Neutrophil (primary cell): Measurements from ENCODE around the gene OR6B2.

Experiments
- H3K27ac ChIP-seq: fragments of 200-600 bp; sonication (generic); 2 replicates; pipeline ENCODE4 v1.5.1; 2016; ENCODE audit warnings: mild to moderate bottlenecking, moderate library complexity
- H3K27me3 ChIP-seq: fragments of 200-600 bp; sonication (generic); 2 replicates; pipeline ENCODE4 v1.6.0; 2016; ENCODE audit warnings: mild to moderate bottlenecking
- H3K36me3 ChIP-seq: fragments of 200-600 bp; sonication (generic); 2 replicates; pipeline ENCODE4 v1.5.1; 2017
- H3K4me1 ChIP-seq, 2 experiments: fragments of 200-600 bp in 1 of 2; sonication (generic) in 1 of 2; 1 replicate in 1 of 2; 2 replicates in 1 of 2; pipeline versions ENCODE4 v1.5.1 to v1.6.1; 2013 to 2016; ENCODE audit warnings: low read depth in 1 of 2, low read length in 1 of 2, mild to moderate bottlenecking in 1 of 2, moderate library complexity in 1 of 2; ENCODE audit not compliant: control insufficient read depth in 1 of 2, insufficient read depth in 1 of 2
- H3K4me3 ChIP-seq, 2 experiments: fragments of 200-600 bp in 1 of 2; sonication (generic) in 1 of 2; 1 replicate in 1 of 2; 2 replicates in 1 of 2; pipeline ENCODE4 v1.5.1; 2013 to 2016; ENCODE audit warnings: low read depth in 1 of 2, low read length in 1 of 2, mild to moderate bottlenecking in 1 of 2, moderate library complexity in 1 of 2
- H3K9me3 ChIP-seq: fragments of 200-600 bp; sonication (generic); 2 replicates; pipeline ENCODE4 v1.5.1; 2016
- TF ChIP-seq, protein P1 (sequence below): fragments of 200-600 bp; sonication (generic); IDR thresholded peaks from 2 replicates; pipeline ENCODE4 v1.5.1; 2016; ENCODE audit warnings: antibody characterized with exemption

Gene OR6B2

DNA sequence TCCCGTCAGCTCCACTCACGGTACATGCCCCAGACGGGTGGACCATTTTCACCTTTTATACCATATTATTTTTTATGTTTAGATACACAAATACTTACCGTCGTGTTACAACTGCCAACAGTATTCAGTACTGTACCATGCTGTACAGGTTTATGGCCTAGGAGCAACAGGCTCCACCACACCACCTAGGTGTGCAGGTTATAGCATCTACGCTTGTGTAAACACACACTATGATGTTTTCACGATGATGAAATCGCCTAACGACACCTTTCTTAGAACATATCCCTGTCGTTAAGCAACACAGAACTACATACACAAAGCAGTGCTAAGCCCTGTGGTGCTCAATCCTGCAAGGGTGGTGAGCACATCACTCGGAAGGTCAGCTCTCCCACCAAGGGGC lies 29.6 kb downstream of the OR6B2 start:
- peaks cover 72% of the 10 kb centered on the region for H3K36me3 ChIP-seq

DNA sequence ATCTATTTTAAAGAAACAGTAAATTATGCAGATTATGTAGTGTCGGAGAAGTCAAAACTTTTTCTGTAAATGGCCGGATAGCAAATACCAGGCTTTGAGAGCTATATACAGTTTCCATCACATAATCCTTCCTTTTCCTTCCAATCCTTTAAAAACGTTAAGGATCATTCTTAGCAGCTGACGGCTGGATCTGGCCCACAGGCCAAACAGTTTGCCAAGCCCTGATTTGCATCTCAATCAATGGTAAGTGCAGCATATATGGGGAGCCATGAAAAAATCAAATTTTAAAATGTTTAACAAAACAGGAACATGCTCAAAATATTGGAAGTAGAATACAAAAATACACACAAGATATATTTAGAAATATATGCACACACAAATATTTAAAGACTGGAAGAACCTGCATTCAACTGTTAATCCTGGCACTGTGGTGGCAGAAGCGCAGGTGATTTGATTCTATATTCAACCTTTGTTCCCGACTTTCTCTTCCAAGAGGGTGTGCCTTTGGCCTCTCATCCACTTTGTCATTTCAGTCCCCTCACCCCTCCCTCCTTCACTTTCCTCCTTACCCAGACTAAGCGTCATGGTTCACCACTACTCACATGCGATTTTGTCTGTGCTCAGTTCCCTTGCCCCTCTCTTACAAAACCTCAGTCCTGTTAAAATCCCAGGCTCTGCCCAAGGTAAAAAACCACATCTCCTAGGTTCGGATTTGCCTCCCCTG lies 32.4 kb downstream of the OR6B2 start:
- TF ChIP-seq, protein P1, sequence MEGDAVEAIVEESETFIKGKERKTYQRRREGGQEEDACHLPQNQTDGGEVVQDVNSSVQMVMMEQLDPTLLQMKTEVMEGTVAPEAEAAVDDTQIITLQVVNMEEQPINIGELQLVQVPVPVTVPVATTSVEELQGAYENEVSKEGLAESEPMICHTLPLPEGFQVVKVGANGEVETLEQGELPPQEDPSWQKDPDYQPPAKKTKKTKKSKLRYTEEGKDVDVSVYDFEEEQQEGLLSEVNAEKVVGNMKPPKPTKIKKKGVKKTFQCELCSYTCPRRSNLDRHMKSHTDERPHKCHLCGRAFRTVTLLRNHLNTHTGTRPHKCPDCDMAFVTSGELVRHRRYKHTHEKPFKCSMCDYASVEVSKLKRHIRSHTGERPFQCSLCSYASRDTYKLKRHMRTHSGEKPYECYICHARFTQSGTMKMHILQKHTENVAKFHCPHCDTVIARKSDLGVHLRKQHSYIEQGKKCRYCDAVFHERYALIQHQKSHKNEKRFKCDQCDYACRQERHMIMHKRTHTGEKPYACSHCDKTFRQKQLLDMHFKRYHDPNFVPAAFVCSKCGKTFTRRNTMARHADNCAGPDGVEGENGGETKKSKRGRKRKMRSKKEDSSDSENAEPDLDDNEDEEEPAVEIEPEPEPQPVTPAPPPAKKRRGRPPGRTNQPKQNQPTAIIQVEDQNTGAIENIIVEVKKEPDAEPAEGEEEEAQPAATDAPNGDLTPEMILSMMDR: no peak
- H3K27ac ChIP-seq: no peak overlapping the region
- peaks cover 50% of the 10 kb centered on the region for H3K36me3 ChIP-seq
- H3K9me3 ChIP-seq: no peaks in the 10 kb centered on the region
- H3K4me1 ChIP-seq: no peaks in the 10 kb centered on the region
- H3K4me3 ChIP-seq: no peak overlapping the region
- no peaks in the 10 kb centered on the region for H3K27me3 ChIP-seq

More for the DNA sequence above, 29.6 kb downstream of the OR6B2 start:
- H3K9me3 ChIP-seq: no peaks in the 10 kb centered on the region
- no peak overlapping the region for H3K27ac ChIP-seq
- TF ChIP-seq, protein P1: no peak
- H3K4me1 ChIP-seq: no peaks in the 10 kb centered on the region
- no peak overlapping the region for H3K4me3 ChIP-seq
- no peaks in the 10 kb centered on the region for H3K27me3 ChIP-seq

DNA sequence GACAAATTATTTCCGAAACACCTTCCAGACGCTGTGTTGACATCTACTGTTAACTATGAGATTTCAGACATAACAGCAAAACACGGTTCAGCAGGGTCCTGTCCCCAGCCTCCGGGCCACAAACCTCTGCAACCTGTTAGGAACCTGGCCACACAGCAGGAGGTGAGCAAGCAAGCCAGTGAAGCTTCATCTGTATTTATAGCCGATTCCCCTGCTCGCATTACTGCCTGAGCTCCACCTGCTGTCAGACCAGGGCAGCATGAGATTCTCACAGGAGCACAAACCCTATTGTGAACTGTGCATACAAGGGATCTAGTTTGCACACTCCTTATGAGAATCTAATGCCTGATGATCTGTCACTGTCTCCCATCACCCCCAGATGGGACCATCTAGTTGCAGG lies 36.1 kb downstream of the OR6B2 start:
- H3K4me1 ChIP-seq: no peaks in the 10 kb centered on the region
- H3K27ac ChIP-seq: no peak overlapping the region
- H3K9me3 ChIP-seq: no peaks in the 10 kb centered on the region
- no peaks in the 10 kb centered on the region for H3K27me3 ChIP-seq
- TF ChIP-seq, protein P1: no peak
- H3K36me3 ChIP-seq: peaks cover 28% of the 10 kb centered on the region
- H3K4me3 ChIP-seq: no peak overlapping the region

DNA sequence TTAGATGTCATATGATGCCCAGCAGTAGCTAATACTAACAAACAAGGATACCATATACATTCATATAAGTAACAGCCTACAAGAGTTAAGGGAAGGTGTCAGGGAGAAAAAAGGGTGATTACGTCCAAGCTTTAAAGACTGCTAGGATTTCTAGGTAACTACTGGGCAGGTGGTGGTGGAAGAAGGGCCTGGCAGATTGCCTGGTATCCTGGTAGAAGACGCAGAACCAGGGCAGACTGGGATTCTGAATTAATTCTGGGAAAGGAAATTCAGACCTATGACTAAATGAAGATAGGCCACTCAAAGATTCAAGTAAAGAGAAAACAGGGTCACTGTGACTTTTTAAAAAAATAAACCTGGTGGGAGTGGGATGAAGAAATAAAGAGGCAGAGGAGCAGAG lies 36.9 kb downstream of the OR6B2 start:
- H3K27ac ChIP-seq: no peak overlapping the region
- H3K4me1 ChIP-seq: no peaks in the 10 kb centered on the region
- H3K27me3 ChIP-seq: no peaks in the 10 kb centered on the region
- peaks cover 25% of the 10 kb centered on the region for H3K36me3 ChIP-seq
- no peaks in the 10 kb centered on the region for H3K9me3 ChIP-seq
- TF ChIP-seq, protein P1: no peak
- no peak overlapping the region for H3K4me3 ChIP-seq

DNA sequence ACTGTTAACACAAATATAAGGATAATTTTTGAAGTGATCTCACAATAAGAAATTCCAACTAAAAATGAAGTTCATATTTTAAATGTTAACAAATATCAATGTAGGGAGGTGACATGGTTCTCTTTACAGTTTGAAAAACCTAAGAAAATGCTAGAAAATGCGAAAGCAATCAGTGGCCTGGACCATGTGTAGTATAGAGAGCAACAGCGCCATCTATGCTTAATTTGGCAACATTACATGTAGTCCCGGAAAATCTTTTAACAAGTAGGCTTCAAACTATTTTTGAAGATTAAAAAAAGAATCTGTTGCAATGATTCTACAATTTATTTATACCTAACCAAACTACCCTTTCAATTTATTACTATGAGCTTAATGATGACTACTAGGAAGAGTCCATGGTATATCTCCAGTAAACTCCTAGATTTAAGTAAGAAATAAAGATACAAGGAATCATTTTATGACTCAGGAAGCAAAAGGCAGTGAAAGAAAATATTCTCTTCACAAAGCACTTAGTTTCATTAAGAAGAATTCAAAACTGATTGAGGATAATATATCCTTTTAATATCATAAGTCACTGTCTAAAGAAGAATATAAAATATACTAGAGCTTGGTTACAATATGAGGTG lies 38.4 kb downstream of the OR6B2 start:
- TF ChIP-seq, protein P1: peak; percentile 84
- Histone ChIP-seq H3K4me3 (no peak overlapping the region), H3K9me3 (no peaks in the 10 kb centered on the region), H3K27ac (no peak overlapping the region), H3K36me3 (peaks cover 34% of the 10 kb centered on the region), H3K4me1 (no peaks in the 10 kb centered on the region), H3K27me3 (no peaks in the 10 kb centered on the region)
